Measurements from ENCODE around the gene TIA1. TPM values are rescaled to one million over a fixed set of nuclear protein-coding genes. Genes with fewer than 3 reads are reported as not detected.
"Not testable (repeated sequence)": the region's sequence is repeated elsewhere in the genome, so short reads cannot be mapped to it uniquely, and the experiment has no call there.

TIA1 gene
- total RNA-seq, 1 donor from 2014 or later: 51.2 TPM

- intact Hi-C loops (cut with micrococcal nuclease): no loop called here
- ATAC-seq (no peak), DNase-seq (no peak)
Measured at GRCh38 chr2:70182689-70183088, 65.7 kb downstream of the TIA1 start.

GRCh38 chr2:70181363-70181956, 67.0 kb downstream of the TIA1 start:
- ATAC-seq (no peak), DNase-seq (no peak)
- intact Hi-C loops (cut with micrococcal nuclease): no loop called here

GRCh38 chr2:70173520-70173919, 74.9 kb downstream of the TIA1 start:
- intact Hi-C loops (cut with micrococcal nuclease): no loop called here
- no peak for ATAC-seq

GRCh38 chr2:70169654-70170245, 78.7 kb downstream of the TIA1 start:
- intact Hi-C loops (cut with micrococcal nuclease): loop anchor here (10.0 kb wide), 1 partner anchor 45 kb away; no protein-coding TSS in a partner anchor
- not testable (repeated sequence) for ATAC-seq, DNase-seq

More at GRCh38 chr2:70173520-70173919, 74.9 kb downstream of the TIA1 start:
- DNase-seq: no peak

GRCh38 chr2:70161069-70161534, 87.3 kb downstream of the TIA1 start:
- intact Hi-C loops (cut with micrococcal nuclease): loop anchor here (10.0 kb wide), 1 partner anchor 54 kb away; no protein-coding TSS in a partner anchor
- ATAC-seq (no peak), DNase-seq (no peak)

- DNase-seq: no peak
- intact Hi-C loops (cut with micrococcal nuclease): loop anchor here (10.0 kb wide), 1 partner anchor 54 kb away; no protein-coding TSS in a partner anchor
- no peak for ATAC-seq
Measured at GRCh38 chr2:70160545-70160944, 87.9 kb downstream of the TIA1 start.

Small RNAs within 50 kb of the gene (microRNA-seq; reads per million reads assigned to microRNA genes)
- gene MIR1285-2 (ENCODE audit: borderline number of aligned reads): not detected

Other genes with a start within 250 kb of the TIA1 start
- 211 TPM for gene PCBP1, start 161.2 kb downstream of the TIA1 start, total RNA-seq
- gene C2orf42, start 57.6 kb downstream of the TIA1 start, total RNA-seq: 10.3 TPM
- gene PCYOX1, start 9.5 kb upstream of the TIA1 start, total RNA-seq: 110 TPM
- gene SNRPG, start 45.1 kb upstream of the TIA1 start, total RNA-seq: 129 TPM
- gene FAM136A, start 53.4 kb upstream of the TIA1 start, total RNA-seq: 28.5 TPM

Data from left ventricle myocardium superior (tissue), 1 donor.